Hepatocyte (in vitro differentiated cells): ENCODE data around the gene MKNK2. TPM values are rescaled to one million over a fixed set of nuclear protein-coding genes. Genes with fewer than 3 reads are reported as not detected.

Source experiments
- DNase-seq: peaks from one replicate; pipeline ENCODE4 v3.0.0-alpha.2; 2016; ENCODE audit warnings: low spot score
- H2AFZ ChIP-seq: fragments of 200-600 bp; sonication (generic); 2 replicates; pipeline ENCODE4 v1.6.0; 2016; ENCODE audit warnings: antibody characterized with exemption, mild to moderate bottlenecking
- H3K27ac ChIP-seq: fragments of 200-600 bp; sonication (generic); 2 replicates; pipeline ENCODE4 v1.5.1; 2016; ENCODE audit warnings: mild to moderate bottlenecking
- H3K27me3 ChIP-seq: fragments of 200-600 bp; sonication (generic); 2 replicates; pipeline ENCODE4 v1.6.1; 2016
- H3K36me3 ChIP-seq: fragments of 200-600 bp; sonication (generic); replicated peaks from 2 replicates; pipeline ENCODE4 v1.5.1; 2016; ENCODE audit warnings: low read depth; ENCODE audit not compliant: insufficient read depth
- H3K4me1 ChIP-seq: fragments of 200-600 bp; sonication (generic); 2 replicates; pipeline ENCODE4 v1.5.1; 2016; ENCODE audit warnings: mild to moderate bottlenecking, moderate library complexity; ENCODE audit not compliant: insufficient read depth
- H3K4me2 ChIP-seq: fragments of 200-600 bp; sonication (generic); 2 replicates; pipeline ENCODE4 v1.6.0; 2016
- H3K4me3 ChIP-seq: fragments of 200-600 bp; sonication (generic); 2 replicates; pipeline ENCODE4 v1.5.1; 2016; ENCODE audit warnings: mild to moderate bottlenecking
- H3K79me2 ChIP-seq: fragments of 200-600 bp; sonication (generic); 2 replicates; pipeline ENCODE4 v1.6.0; 2017; ENCODE audit warnings: mild to moderate bottlenecking
- H3K9me2 ChIP-seq: fragments of 200-600 bp; sonication (generic); replicated peaks from 2 replicates; pipeline ENCODE4 v1.6.0; 2017; ENCODE audit warnings: mild to moderate bottlenecking; ENCODE audit not compliant: insufficient read depth
- H3K9me3 ChIP-seq: fragments of 200-600 bp; sonication (generic); 2 replicates; pipeline ENCODE4 v1.5.1; 2016; ENCODE audit warnings: low read depth, mild to moderate bottlenecking
- H4K20me1 ChIP-seq: fragments of 200-600 bp; sonication (generic); 2 replicates; pipeline ENCODE4 v1.6.0; 2016; ENCODE audit warnings: mild to moderate bottlenecking; ENCODE audit not compliant: insufficient read depth, poor library complexity, severe bottlenecking
- CTCF ChIP-seq: fragments of 200-600 bp; sonication (generic); IDR thresholded peaks from 2 replicates; pipeline ENCODE4 v1.5.1; 2016; ENCODE audit warnings: antibody characterized with exemption, mild to moderate bottlenecking; ENCODE audit not compliant: poor library complexity
- EZH2 ChIP-seq: fragments of 200-600 bp; sonication (generic); IDR thresholded peaks from 2 replicates; pipeline ENCODE4 v1.6.1; 2016; ENCODE audit warnings: antibody characterized with exemption, mild to moderate bottlenecking, borderline replicate concordance
- EZH2phosphoT487 ChIP-seq: fragments of 200-600 bp; sonication (generic); IDR thresholded peaks from one replicate; pipeline ENCODE4 v1.6.1; 2018; ENCODE audit warnings: antibody characterized with exemption, mild to moderate bottlenecking, low read depth, moderate library complexity; ENCODE audit not compliant: unreplicated experiment, severe bottlenecking
- WGBS: methylation state at CpG from one replicate; pipeline ENCODE4 v1.1.6; 2016; ENCODE audit warnings: low lambda C conversion rate; ENCODE audit errors: missing lambda C conversion rate; 5-methylcytosine and 5-hydroxymethylcytosine counted together
- polyA plus RNA-seq: library from polyadenylated mRNA; unstranded; fragments of >200 nt; fragmentation: Nextera tagmentation; extraction: Ambion mirVana; gene quantifications from 2 replicates; pipeline ENCODE4 v1.2.1, GENCODE V29; 2016
- total RNA-seq: library from RNA; depleted of rRNA; stranded (reverse); fragments of >200 nt; gene quantifications from 2 replicates; pipeline ENCODE4 v1.2.3, GENCODE V29; 2014

Gene MKNK2
- total and polyA plus RNA-seq, 2 experiments from 2014 or later = 90.4 to 136 TPM

GRCh38 chr19:2048959-2049740, 1.9 kb downstream of the MKNK2 start:
- Histone ChIP-seq H2AFZ (no peak overlapping the region), H3K27me3 (no peaks in the 10 kb centered on the region), H3K9me3 (no peaks in the 10 kb centered on the region), H4K20me1 (peaks cover 60% of the 10 kb centered on the region), H3K4me1 (peaks cover 30% of the 10 kb centered on the region), H3K27ac (peak overlapping the region; percentile 91), H3K79me2 (peaks cover 53% of the 10 kb centered on the region), H3K36me3 (no peaks in the 10 kb centered on the region), H3K9me2 (no peaks in the 10 kb centered on the region), H3K4me3 (peak overlapping the region; percentile 99), H3K4me2 (peak overlapping the region; percentile 87)
- TF ChIP-seq EZH2 = no peak
- 70% methylated on average over 27 of the region's 27 CpGs for WGBS
- peak; percentile 31 for DNase-seq

GRCh38 chr19:2048104-2048958, 2.7 kb downstream of the MKNK2 start:
- H3K4me3 ChIP-seq = no peak overlapping the region
- TF ChIP-seq CTCF = no peak
- no peak for TF ChIP-seq EZH2
- no peak for TF ChIP-seq EZH2phosphoT487
- peaks cover 63% of the 10 kb centered on the region for H4K20me1 ChIP-seq

GRCh38 chr19:2047449-2048103, 3.5 kb downstream of the MKNK2 start:
- TF ChIP-seq EZH2phosphoT487 = no peak
- TF ChIP-seq EZH2 = no peak
- no peak for TF ChIP-seq CTCF

More at GRCh38 chr19:2048104-2048958, 2.7 kb downstream of the MKNK2 start:
- Histone ChIP-seq H2AFZ (no peak overlapping the region), H3K27ac (peak overlapping the region; percentile 91), H3K9me3 (no peaks in the 10 kb centered on the region), H3K4me2 (peak overlapping the region; percentile 87), H3K27me3 (no peaks in the 10 kb centered on the region), H3K36me3 (no peaks in the 10 kb centered on the region), H3K9me2 (no peaks in the 10 kb centered on the region), H3K79me2 (peaks cover 53% of the 10 kb centered on the region), H3K4me1 (peaks cover 30% of the 10 kb centered on the region)
- peak; percentile 4 for DNase-seq
- WGBS = 88% methylated on average over 15 of the region's 17 CpGs

More at GRCh38 chr19:2047449-2048103, 3.5 kb downstream of the MKNK2 start:
- Histone ChIP-seq H3K79me2 (peaks cover 53% of the 10 kb centered on the region), H3K9me2 (no peaks in the 10 kb centered on the region), H2AFZ (no peak overlapping the region), H4K20me1 (peaks cover 63% of the 10 kb centered on the region), H3K4me2 (peak overlapping the region; percentile 87), H3K4me1 (peaks cover 34% of the 10 kb centered on the region), H3K27me3 (no peaks in the 10 kb centered on the region), H3K27ac (no peak overlapping the region), H3K36me3 (no peaks in the 10 kb centered on the region), H3K4me3 (no peak overlapping the region), H3K9me3 (no peaks in the 10 kb centered on the region)
- 77% methylated on average over 17 of the region's 22 CpGs for WGBS
- peak; percentile 63 for DNase-seq
